Neural cell (in vitro differentiated cells): ENCODE data around the gene VPS37C. TPM values are rescaled to one million over a fixed set of nuclear protein-coding genes. Genes with fewer than 3 reads are reported as not detected.

Experiments used
- H2AFZ ChIP-seq: fragments of 200-600, 300-800 bp; sonication (generic), shearing (Covaris generic); 2 replicates; pipeline ENCODE4 v1.6.0; 2014; ENCODE audit warnings: low read depth, mild to moderate bottlenecking, antibody characterized with exemption, low read length, moderate library complexity
- H3F3A ChIP-seq: fragments of 200-600 bp; shearing (Covaris generic); 2 replicates; pipeline ENCODE4 v1.6.1; 2016; ENCODE audit warnings: mild to moderate bottlenecking, moderate library complexity, mixed read lengths, antibody characterized with exemption, low read length; ENCODE audit not compliant: insufficient read depth, poor library complexity, severe bottlenecking
- H3K27ac ChIP-seq: fragments of 200-600, 300-800 bp; sonication (generic), shearing (Covaris generic); 2 replicates; pipeline ENCODE4 v1.5.1; 2014; ENCODE audit warnings: mild to moderate bottlenecking, low read length, moderate library complexity
- H3K27me3 ChIP-seq: fragments of 300-800, 200-600 bp; sonication (generic), shearing (Covaris generic); 2 replicates; pipeline ENCODE4 v1.6.0; 2014; ENCODE audit warnings: mild to moderate bottlenecking, low read depth, low read length, moderate library complexity; ENCODE audit not compliant: insufficient read depth
- H3K36me3 ChIP-seq: fragments of 300-800, 200-600 bp; sonication (generic), shearing (Covaris generic); 2 replicates; pipeline ENCODE4 v1.5.1; 2014; ENCODE audit warnings: mild to moderate bottlenecking, antibody characterized with exemption, low read length, moderate library complexity; ENCODE audit not compliant: insufficient read depth
- H3K4me2 ChIP-seq: fragments of 300-800, 200-600 bp; sonication (generic), shearing (Covaris generic); 2 replicates; pipeline ENCODE4 v1.6.0; 2014; ENCODE audit warnings: mild to moderate bottlenecking, low read length
- H3K4me3 ChIP-seq: fragments of 300-800, 200-600 bp; sonication (generic), shearing (Covaris generic); 2 replicates; pipeline ENCODE4 v1.5.1; 2014; ENCODE audit warnings: mild to moderate bottlenecking, low read length, moderate library complexity
- H3K79me2 ChIP-seq: fragments of 200-600 bp; shearing (Covaris generic); replicated peaks from 2 replicates; pipeline ENCODE4 v1.6.0; 2014; ENCODE audit warnings: mild to moderate bottlenecking, low read length, moderate library complexity; ENCODE audit not compliant: insufficient read depth
- H3K9ac ChIP-seq: fragments of 300-800, 200-600 bp; sonication (generic), shearing (Covaris generic); 2 replicates; pipeline ENCODE4 v1.6.1; 2016; ENCODE audit warnings: mild to moderate bottlenecking, low read length, mixed read lengths
- H3K9me2 ChIP-seq: fragments of 200-600 bp; shearing (Covaris generic); 2 replicates; pipeline ENCODE4 v1.6.1; 2016; ENCODE audit warnings: mild to moderate bottlenecking, low read length, mixed read lengths; ENCODE audit not compliant: insufficient read depth
- H3K9me3 ChIP-seq: fragments of 200-600, 300-800 bp; sonication (generic), shearing (Covaris generic); 2 replicates; pipeline ENCODE4 v1.6.1; 2016; ENCODE audit warnings: mild to moderate bottlenecking, mixed run types, low read length, moderate library complexity, mixed read lengths
- H4K20me1 ChIP-seq: fragments of 200-600 bp; shearing (Covaris generic); 2 replicates; pipeline ENCODE4 v1.6.1; 2016; ENCODE audit warnings: mild to moderate bottlenecking, mixed run types; ENCODE audit not compliant: insufficient read depth
- CTCF ChIP-seq: fragments of 450-650 bp; IDR thresholded peaks from 2 replicates; pipeline ENCODE4 v1.5.1; 2014; ENCODE audit warnings: antibody characterized with exemption, mild to moderate bottlenecking, moderate library complexity; ENCODE audit not compliant: poor library complexity, severe bottlenecking
- EP300 ChIP-seq: fragments of 450-650 bp; conservative IDR thresholded peaks from 2 replicates; pipeline ENCODE4 v1.6.1; 2014; ENCODE audit warnings: antibody characterized with exemption, mild to moderate bottlenecking, moderate library complexity; ENCODE audit not compliant: poor library complexity, severe bottlenecking
- EZH2 ChIP-seq: fragments of 200-600, 300-800 bp; shearing (Covaris generic), sonication (generic); IDR thresholded peaks from 2 replicates; pipeline ENCODE4 v1.6.1; 2014; ENCODE audit warnings: antibody characterized with exemption, low read length, borderline replicate concordance, mild to moderate bottlenecking; ENCODE audit not compliant: insufficient read depth, poor library complexity, severe bottlenecking
- MXI1 ChIP-seq: fragments of 450-650 bp; conservative IDR thresholded peaks from 2 replicates; pipeline ENCODE4 v1.6.1; 2014; ENCODE audit warnings: antibody characterized with exemption, mild to moderate bottlenecking; ENCODE audit not compliant: poor library complexity, severe bottlenecking
- POLR2AphosphoS5 ChIP-seq: IDR thresholded peaks from 2 replicates; pipeline ENCODE4 v1.6.1; 2012
- RAD21 ChIP-seq: fragments of 450-650 bp; conservative IDR thresholded peaks from 2 replicates; pipeline ENCODE4 v1.6.1; 2014; ENCODE audit warnings: antibody characterized with exemption, mild to moderate bottlenecking, moderate library complexity
- REST ChIP-seq: IDR thresholded peaks from 2 replicates; pipeline ENCODE4 v1.6.1; 2012; ENCODE audit warnings: borderline replicate concordance
- SMC3 ChIP-seq: fragments of 450-650 bp; conservative IDR thresholded peaks from 2 replicates; pipeline ENCODE4 v1.6.1; 2014; ENCODE audit warnings: antibody characterized with exemption, mild to moderate bottlenecking, moderate library complexity; ENCODE audit not compliant: poor library complexity
- TAF1 ChIP-seq: IDR thresholded peaks from 2 replicates; pipeline ENCODE4 v1.6.1; 2012; ENCODE audit warnings: low read depth
- polyA plus RNA-seq: library from polyadenylated mRNA; depleted of rRNA; stranded (reverse); fragments of >200 nt; gene quantifications from 2 replicates; pipeline ENCODE4 v1.2.3, GENCODE V29; 2014

Gene VPS37C
- polyA plus RNA-seq, 1 donor from 2014 or later = 7.3 TPM

GRCh38 chr11:61113201-61113600, 48.0 kb downstream of the VPS37C start:
- H3K4me3 ChIP-seq = no peak overlapping the region
- no peaks in the 10 kb centered on the region for H3F3A ChIP-seq
- TF ChIP-seq REST (no peak), MXI1 (no peak), POLR2AphosphoS5 (no peak), SMC3 (no peak), TAF1 (no peak), EP300 (no peak), EZH2 (no peak), RAD21 (no peak), CTCF (no peak)
- H3K79me2 ChIP-seq = no peaks in the 10 kb centered on the region
- no peaks in the 10 kb centered on the region for H3K9me2 ChIP-seq
- no peak overlapping the region for H3K27ac ChIP-seq
- H4K20me1 ChIP-seq = no peaks in the 10 kb centered on the region
- no peaks in the 10 kb centered on the region for H3K9me3 ChIP-seq
- no peaks in the 10 kb centered on the region for H3K36me3 ChIP-seq
- H3K4me2 ChIP-seq = no peak overlapping the region
- H3K9ac ChIP-seq = no peak overlapping the region
- no peak overlapping the region for H2AFZ ChIP-seq
- no peaks in the 10 kb centered on the region for H3K27me3 ChIP-seq

- Histone ChIP-seq H3F3A (no peaks in the 10 kb centered on the region), H3K4me3 (no peak overlapping the region), H3K27ac (no peak overlapping the region), H2AFZ (no peak overlapping the region), H3K9me3 (no peaks in the 10 kb centered on the region), H3K27me3 (no peaks in the 10 kb centered on the region), H3K79me2 (no peaks in the 10 kb centered on the region), H3K36me3 (no peaks in the 10 kb centered on the region), H3K9me2 (no peaks in the 10 kb centered on the region), H3K9ac (no peak overlapping the region), H4K20me1 (no peaks in the 10 kb centered on the region), H3K4me2 (no peak overlapping the region)
- TF ChIP-seq CTCF (no peak), EP300 (no peak), TAF1 (no peak), REST (no peak), MXI1 (no peak), POLR2AphosphoS5 (no peak), EZH2 (no peak), RAD21 (no peak), SMC3 (no peak)
Observed at GRCh38 chr11:61112575-61112974, 48.7 kb downstream of the VPS37C start.
